ENCODE data around the gene FIGNL2.

DNA sequence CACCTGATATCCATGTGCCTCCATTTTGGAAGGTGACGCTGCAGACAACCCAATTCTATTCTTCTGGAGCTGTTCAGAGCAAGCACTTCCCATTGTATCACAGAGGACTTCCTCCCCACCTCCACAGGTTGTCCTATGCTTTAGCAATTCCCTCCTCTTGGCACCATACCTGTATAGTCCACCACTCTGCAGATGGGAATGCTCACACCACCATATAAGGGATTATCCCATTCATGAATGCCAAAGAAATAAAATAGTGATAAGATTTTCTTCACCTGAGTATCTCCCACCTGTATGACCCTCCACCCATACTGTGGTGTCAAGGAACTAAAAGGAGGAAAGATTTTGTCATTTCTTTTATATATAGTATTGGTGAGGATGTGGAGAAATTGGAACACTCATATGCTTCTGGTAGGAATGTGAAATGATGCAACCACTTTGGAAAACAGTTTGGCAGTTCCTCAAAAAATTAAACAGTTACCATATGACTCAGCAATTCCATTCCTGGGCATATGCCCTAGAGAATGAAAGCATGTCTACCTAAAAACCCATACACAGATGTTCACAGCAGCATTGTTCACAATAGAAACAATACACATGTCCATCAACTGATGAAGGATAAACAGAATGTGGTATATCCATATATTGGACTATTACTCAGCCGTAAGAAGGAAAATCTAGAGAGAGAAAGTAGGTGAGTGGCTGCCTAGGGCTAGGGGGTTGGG, 75.2 kb downstream of the FIGNL2 start:
- no peak for TF ChIP-seq GATA2 (IDR thresholded peaks at IDR 0.05; ENCODE audit: low read depth, low read length)
- no peak for TF ChIP-seq GATA3 (IDR thresholded peaks at IDR 0.05; ENCODE audit: low read depth, low read length)

Data from SH-SY5Y (cell line).